ENCODE measurements around the gene HTR1D.
"Not testable (repeated sequence)": the region's sequence is repeated elsewhere in the genome, so short reads cannot be mapped to it uniquely, and the experiment has no call there.

HTR1D gene

GRCh38 chr1:23244256-23244761 lies 27.0 kb upstream of the HTR1D start:
- Histone ChIP-seq H3K4me3 (no peak overlapping the region), H3K36me3 (no peaks in the 10 kb centered on the region), H4K20me1 (no peaks in the 10 kb centered on the region), H3K27me3 (no peaks in the 10 kb centered on the region), H3K9ac (no peak overlapping the region), H3K27ac (no peak overlapping the region), H3K4me1 (peaks cover 0 to 6% (median 0%) of the 10 kb centered on the region in 10 experiments; a peak in 3 of 20 replicates), H3K9me3 (replicated peaks in 1 of 11) (no peaks in the 10 kb centered on the region), H3K4me2 (no peak overlapping the region)
- no peak for TF ChIP-seq Cebpa-rat (IDR thresholded peaks at IDR 0.05)

GRCh38 chr1:23242414-23242813 lies 25.1 kb upstream of the HTR1D start:
- no peak overlapping the region for H3K27ac ChIP-seq
- H4K20me1 ChIP-seq, result no peaks in the 10 kb centered on the region
- no peaks in the 10 kb centered on the region for H3K36me3 ChIP-seq
- peaks cover 0 to 6% (median 0%) of the 10 kb centered on the region in 10 experiments; a peak in 3 of 20 replicates for H3K4me1 ChIP-seq
- H3K9ac ChIP-seq, result no peak overlapping the region
- H3K9me3 ChIP-seq (replicated peaks in 1 of 11), result no peaks in the 10 kb centered on the region
- no peaks in the 10 kb centered on the region for H3K27me3 ChIP-seq
- TF ChIP-seq Cebpa-rat (IDR thresholded peaks at IDR 0.05), result no peak
- H3K4me3 ChIP-seq, result no peak overlapping the region
- no peak overlapping the region for H3K4me2 ChIP-seq

DNA sequence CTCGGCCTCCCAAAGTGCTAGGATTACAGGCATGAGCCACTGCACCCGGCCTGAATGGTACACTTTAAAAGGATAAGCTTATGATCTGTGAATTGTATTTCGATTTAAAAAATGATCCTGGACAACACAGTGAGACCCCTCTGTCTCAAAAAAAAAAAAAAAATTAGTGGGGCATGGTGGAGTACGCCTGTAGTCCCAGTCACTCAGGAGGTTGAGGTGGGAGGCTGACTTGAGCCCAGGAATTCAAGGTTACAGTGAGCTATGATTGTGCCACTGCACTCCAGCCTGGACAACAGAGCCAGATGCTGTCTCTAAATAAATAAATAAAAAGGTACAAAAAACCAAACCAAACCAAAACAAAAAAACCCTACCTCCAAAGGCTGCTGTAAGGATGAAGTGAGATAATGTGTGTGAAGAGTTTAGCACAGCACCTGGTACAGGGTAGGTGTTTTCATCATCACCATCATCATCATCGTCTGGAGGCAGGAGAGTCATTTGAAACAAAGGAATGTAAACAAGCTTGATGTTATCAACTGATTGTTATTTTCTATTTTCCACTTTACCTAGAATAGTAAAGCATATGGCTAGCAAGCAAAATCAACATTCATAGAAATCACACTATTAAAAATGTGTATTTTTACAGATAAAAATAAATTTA lies 22.5 kb upstream of the HTR1D start:
- H3K36me3 ChIP-seq, result no peaks in the 10 kb centered on the region
- H3K9ac ChIP-seq, result no peak overlapping the region
- no peaks in the 10 kb centered on the region for H4K20me1 ChIP-seq
- no peak overlapping the region for H3K4me2 ChIP-seq
- H3K9me3 ChIP-seq (replicated peaks in 1 of 11), result no peaks in the 10 kb centered on the region
- no peak overlapping the region for H3K4me3 ChIP-seq
- no peaks in the 10 kb centered on the region for H3K4me1 ChIP-seq
- H3K27ac ChIP-seq, result no peak overlapping the region
- TF ChIP-seq Cebpa-rat (IDR thresholded peaks at IDR 0.05), result no peak
- H3K27me3 ChIP-seq, result no peaks in the 10 kb centered on the region

- Histone ChIP-seq H3K4me2 (no peak overlapping the region), H3K9ac (no peak overlapping the region), H3K9me3 (replicated peaks in 1 of 11) (no peaks in the 10 kb centered on the region), H4K20me1 (no peaks in the 10 kb centered on the region), H3K4me1 (no peaks in the 10 kb centered on the region), H3K27me3 (no peaks in the 10 kb centered on the region), H3K27ac (no peak overlapping the region), H3K36me3 (no peaks in the 10 kb centered on the region), H3K4me3 (no peak overlapping the region)
- TF ChIP-seq Cebpa-rat (IDR thresholded peaks at IDR 0.05), result no peak
Observed at GRCh38 chr1:23238565-23238964, 21.3 kb upstream of the HTR1D start.

GRCh38 chr1:23237508-23237907 lies 20.2 kb upstream of the HTR1D start:
- H3K4me2 ChIP-seq, result no peak overlapping the region
- H3K27me3 ChIP-seq, result no peaks in the 10 kb centered on the region
- no peaks in the 10 kb centered on the region for H3K4me1 ChIP-seq
- no peak for TF ChIP-seq Cebpa-rat (IDR thresholded peaks at IDR 0.05)
- H3K27ac ChIP-seq, result no peak overlapping the region
- H3K36me3 ChIP-seq, result no peaks in the 10 kb centered on the region
- no peak overlapping the region for H3K4me3 ChIP-seq
- no peak overlapping the region for H3K9ac ChIP-seq
- H4K20me1 ChIP-seq, result no peaks in the 10 kb centered on the region
- no peaks in the 10 kb centered on the region for H3K9me3 ChIP-seq (replicated peaks in 1 of 11)

- Histone ChIP-seq H3K27ac (no peak overlapping the region), H3K4me3 (no peak overlapping the region), H3K27me3 (no peaks in the 10 kb centered on the region), H3K9me3 (replicated peaks in 1 of 11) (peaks cover 0 to 5% (median 0%) of the 10 kb centered on the region in 11 experiments; a peak in 3 of 22 replicates), H3K9ac (no peak overlapping the region), H3K4me1 (no peaks in the 10 kb centered on the region), H3K36me3 (no peaks in the 10 kb centered on the region), H3K4me2 (no peak overlapping the region), H4K20me1 (peaks cover 0 to 4% (median 0%) of the 10 kb centered on the region in 11 experiments; a peak in 1 of 22 replicates)
- no peak for TF ChIP-seq Cebpa-rat (IDR thresholded peaks at IDR 0.05)
Observed at GRCh38 chr1:23227806-23228205, 10.5 kb upstream of the HTR1D start.

DNA sequence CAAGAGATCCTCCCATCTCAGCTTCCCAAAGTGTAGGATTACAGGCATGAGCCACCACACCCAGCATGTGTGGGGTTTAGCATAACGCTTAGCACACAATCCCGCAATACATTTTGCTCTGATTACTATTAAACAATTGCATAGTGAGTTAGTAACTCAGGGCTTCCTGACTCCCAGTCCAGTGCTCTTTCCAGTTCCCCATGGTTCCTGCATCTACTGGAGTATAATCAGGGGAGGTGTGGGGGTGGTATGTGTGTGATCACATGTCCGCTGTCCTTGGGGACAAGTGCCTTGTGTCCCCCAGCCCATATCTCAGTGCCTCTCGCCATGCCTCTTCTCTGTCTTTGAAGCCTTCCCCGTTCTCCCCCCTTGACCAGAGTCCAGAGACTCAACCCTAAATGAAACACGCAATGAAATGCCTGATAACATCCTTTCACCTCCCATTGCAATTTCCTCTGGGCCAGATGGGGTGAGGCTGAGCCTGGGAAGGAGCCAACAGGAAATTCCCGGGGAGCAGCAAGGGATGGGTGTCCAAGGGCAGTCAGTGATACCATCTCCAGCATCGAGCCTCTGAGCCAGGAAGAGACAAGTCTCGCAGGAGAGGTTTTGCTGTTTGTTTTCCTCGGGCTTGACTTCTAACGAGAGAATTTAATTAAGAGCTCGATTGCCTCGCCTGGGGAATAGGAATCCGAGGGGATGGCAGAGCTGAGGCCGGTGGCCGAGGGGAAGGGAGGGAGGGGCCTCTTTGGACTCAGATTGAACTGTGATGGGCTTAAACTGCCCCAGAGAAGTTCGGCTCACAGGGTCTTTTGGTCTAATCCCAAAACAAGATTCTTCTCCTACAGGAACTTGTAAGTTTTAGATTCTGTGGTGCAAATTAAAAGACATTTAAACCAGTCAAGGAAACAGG lies 7.7 kb upstream of the HTR1D start:
- TF ChIP-seq Cebpa-rat (IDR thresholded peaks at IDR 0.05), result no peak
- no peaks in the 10 kb centered on the region for H3K4me1 ChIP-seq
- H3K27me3 ChIP-seq, result peaks cover 0 to 15% (median 7%) of the 10 kb centered on the region in 11 experiments; a peak in 17 of 22 replicates
- peaks cover 0 to 4% (median 0%) of the 10 kb centered on the region in 11 experiments; a peak in 1 of 22 replicates for H4K20me1 ChIP-seq
- no peak overlapping the region for H3K4me2 ChIP-seq
- no peaks in the 10 kb centered on the region for H3K36me3 ChIP-seq
- peaks cover 0 to 5% (median 0%) of the 10 kb centered on the region in 11 experiments; a peak in 3 of 22 replicates for H3K9me3 ChIP-seq (replicated peaks in 1 of 11)
- no peak overlapping the region for H3K27ac ChIP-seq
- H3K4me3 ChIP-seq, result no peak overlapping the region
- no peak overlapping the region for H3K9ac ChIP-seq

DNA sequence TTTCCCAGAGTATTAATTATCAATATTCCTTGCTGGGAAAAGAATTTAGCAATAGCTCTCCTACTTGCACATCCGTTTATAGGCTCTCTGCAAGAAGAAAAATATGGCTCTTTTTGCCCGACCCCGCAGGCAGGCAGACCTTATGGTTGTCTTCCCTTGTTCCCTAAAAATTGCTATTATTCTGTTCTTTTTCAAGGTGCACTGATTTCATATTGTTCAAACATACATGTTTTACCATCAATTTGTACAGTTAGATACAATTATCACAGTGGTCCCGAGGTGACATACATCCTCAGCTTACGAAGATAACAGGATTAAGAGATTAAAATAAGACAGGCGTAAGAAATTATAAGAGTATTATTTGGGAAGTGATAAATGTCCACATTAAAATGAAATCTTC lies 6.7 kb upstream of the HTR1D start:
- H3K36me3 ChIP-seq; H3K27ac ChIP-seq; H3K9me3 ChIP-seq (replicated peaks in 1 of 11); H3K9ac ChIP-seq; H4K20me1 ChIP-seq; H3K4me3 ChIP-seq; H3K4me2 ChIP-seq; H3K4me1 ChIP-seq: not testable (repeated sequence)
- peaks cover 8 to 25% (median 16%) of the 10 kb centered on the region in 11 experiments for H3K27me3 ChIP-seq

DNA sequence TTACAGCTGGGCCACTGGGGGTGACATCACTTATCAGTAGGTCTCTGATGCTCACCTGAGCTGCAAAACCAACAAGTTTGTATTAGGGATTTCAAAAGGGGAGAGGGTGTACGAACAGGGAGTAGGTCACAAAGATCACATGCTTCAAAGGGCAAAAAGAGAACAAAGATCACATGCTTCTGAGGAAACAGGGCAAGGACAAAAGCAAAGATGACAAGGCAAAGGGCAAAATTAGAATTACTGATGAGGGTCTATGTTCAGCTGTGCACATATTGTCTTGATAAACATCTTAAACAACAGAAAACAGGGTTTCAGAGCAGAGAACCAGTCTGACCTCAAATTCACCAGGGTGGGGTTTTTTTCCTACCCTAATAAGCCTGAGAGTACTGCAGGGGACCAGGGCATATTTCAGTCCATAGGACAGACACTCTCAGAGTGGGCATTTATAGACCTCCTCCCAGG lies 6.2 kb upstream of the HTR1D start:
- not testable (repeated sequence) for H3K27ac ChIP-seq; H3K9ac ChIP-seq; H3K4me2 ChIP-seq; H4K20me1 ChIP-seq; H3K4me3 ChIP-seq; H3K9me3 ChIP-seq (replicated peaks in 1 of 11); H3K4me1 ChIP-seq; H3K36me3 ChIP-seq
- H3K27me3 ChIP-seq, result peaks cover 12 to 29% (median 21%) of the 10 kb centered on the region in 11 experiments

Data from BLaER1 treated with 17β-estradiol and CSF1 and Interleukin-3, amounts not matched to agents 10 nM and 100 nM (cell line).